IPS-20b (cell line): ENCODE results near the gene CDH26.

Experiments
- H3K27ac ChIP-seq: one replicate; pipeline ENCODE4 v1.5.1; 2013; ENCODE audit warnings: low read length
- H3K27me3 ChIP-seq: 2 replicates; pipeline ENCODE4 v1.6.1; 2013; ENCODE audit warnings: mild to moderate bottlenecking, low read length, inconsistent platforms; ENCODE audit not compliant: insufficient read depth
- H3K36me3 ChIP-seq: 2 replicates; pipeline ENCODE4 v1.6.1; 2013; ENCODE audit warnings: low read depth, mild to moderate bottlenecking, inconsistent platforms, low read length, moderate library complexity; ENCODE audit not compliant: insufficient read depth
- H3K4me1 ChIP-seq: 2 replicates; pipeline ENCODE4 v1.6.1; 2013; ENCODE audit warnings: mild to moderate bottlenecking, control low read depth, inconsistent platforms, low read length, moderate library complexity; ENCODE audit not compliant: insufficient read depth
- H3K4me3 ChIP-seq: 2 replicates; pipeline ENCODE4 v1.5.1; 2013; ENCODE audit warnings: mild to moderate bottlenecking, low read length, inconsistent platforms
- H3K9ac ChIP-seq: 2 replicates; pipeline ENCODE4 v1.6.1; 2013; ENCODE audit warnings: low read depth, mild to moderate bottlenecking, inconsistent platforms, low read length, moderate library complexity
- H3K9me3 ChIP-seq: 2 replicates; pipeline ENCODE4 v1.6.1; 2013; ENCODE audit warnings: mild to moderate bottlenecking, low read depth, low read length, inconsistent platforms; ENCODE audit not compliant: insufficient read depth

Gene CDH26

DNA sequence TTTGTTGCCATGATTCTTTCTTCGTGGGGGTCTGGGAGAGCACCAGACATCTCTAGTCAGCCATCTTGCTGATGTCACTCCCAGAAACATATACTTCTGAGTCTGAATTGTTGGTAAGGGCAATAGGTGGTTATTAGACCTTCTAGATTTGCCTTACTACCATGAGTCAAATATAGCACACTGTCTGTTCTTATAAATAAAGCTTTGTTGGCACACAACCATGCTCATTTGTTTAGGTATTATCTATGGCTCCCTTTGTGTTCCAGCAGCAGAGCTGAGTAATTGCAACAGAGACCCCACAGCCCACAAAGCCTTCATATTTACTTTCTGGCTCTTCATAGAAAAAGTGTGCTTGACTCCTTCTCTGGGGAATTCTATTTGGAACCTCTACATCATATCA, 62.9 kb downstream of the CDH26 start:
- no peak overlapping the region for H3K27ac ChIP-seq

DNA sequence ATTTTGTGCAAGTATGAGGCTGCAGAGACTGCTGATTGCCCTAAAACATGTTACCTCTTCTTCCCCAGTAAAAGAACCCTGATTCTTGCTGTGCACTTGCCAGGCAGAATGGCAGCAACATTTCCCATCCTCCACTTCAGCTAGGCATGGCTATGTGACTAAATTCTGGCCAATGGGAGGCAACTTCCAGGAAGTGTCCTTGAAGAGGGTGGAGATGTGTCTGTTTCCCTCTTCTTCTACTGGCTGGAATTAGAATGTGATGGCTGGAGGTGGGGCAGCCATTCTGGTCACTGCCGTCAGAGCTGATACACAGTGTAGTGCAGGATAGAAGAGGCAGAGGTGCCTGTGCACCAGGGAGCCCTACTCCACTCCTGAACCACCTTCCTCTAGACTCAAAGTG, 64.6 kb downstream of the CDH26 start:
- Histone ChIP-seq H3K27me3 (no peaks in the 10 kb centered on the region), H3K4me1 (no peaks in the 10 kb centered on the region), H3K27ac (no peak overlapping the region), H3K9ac (no peak overlapping the region), H3K4me3 (no peak overlapping the region), H3K36me3 (no peaks in the 10 kb centered on the region), H3K9me3 (no peaks in the 10 kb centered on the region)

More for the DNA sequence above, 62.9 kb downstream of the CDH26 start:
- no peak overlapping the region for H3K9ac ChIP-seq
- H3K27me3 ChIP-seq, result no peaks in the 10 kb centered on the region
- H3K4me3 ChIP-seq, result no peak overlapping the region
- no peaks in the 10 kb centered on the region for H3K4me1 ChIP-seq
- H3K9me3 ChIP-seq, result no peaks in the 10 kb centered on the region
- no peaks in the 10 kb centered on the region for H3K36me3 ChIP-seq

GRCh38 chr20:60024245-60024644, 66.0 kb downstream of the CDH26 start:
- Histone ChIP-seq H3K4me3 (no peak overlapping the region), H3K27ac (no peak overlapping the region), H3K27me3 (no peaks in the 10 kb centered on the region), H3K36me3 (no peaks in the 10 kb centered on the region), H3K9ac (no peak overlapping the region), H3K9me3 (no peaks in the 10 kb centered on the region), H3K4me1 (no peaks in the 10 kb centered on the region)

DNA sequence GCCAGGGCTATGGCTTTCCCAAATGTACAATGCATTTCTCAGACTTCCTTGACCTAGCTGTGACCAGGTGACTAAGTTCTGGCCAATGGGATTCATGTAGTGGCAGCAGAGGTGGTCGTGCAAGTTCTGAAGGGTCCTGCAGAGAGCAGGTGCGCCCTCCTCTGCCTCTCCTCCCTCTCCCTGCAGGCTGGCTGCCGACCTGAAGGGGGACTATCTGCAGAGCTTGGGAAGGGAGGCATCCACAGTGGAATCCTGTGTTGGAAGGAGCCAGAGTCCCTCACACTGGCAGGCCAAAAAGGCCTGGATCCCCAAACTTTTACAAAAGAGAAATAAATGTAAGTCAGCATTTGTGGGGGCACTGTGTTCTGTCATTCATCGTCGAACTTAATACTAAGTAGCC, 66.6 kb downstream of the CDH26 start:
- no peaks in the 10 kb centered on the region for H3K27me3 ChIP-seq
- no peaks in the 10 kb centered on the region for H3K9me3 ChIP-seq

DNA sequence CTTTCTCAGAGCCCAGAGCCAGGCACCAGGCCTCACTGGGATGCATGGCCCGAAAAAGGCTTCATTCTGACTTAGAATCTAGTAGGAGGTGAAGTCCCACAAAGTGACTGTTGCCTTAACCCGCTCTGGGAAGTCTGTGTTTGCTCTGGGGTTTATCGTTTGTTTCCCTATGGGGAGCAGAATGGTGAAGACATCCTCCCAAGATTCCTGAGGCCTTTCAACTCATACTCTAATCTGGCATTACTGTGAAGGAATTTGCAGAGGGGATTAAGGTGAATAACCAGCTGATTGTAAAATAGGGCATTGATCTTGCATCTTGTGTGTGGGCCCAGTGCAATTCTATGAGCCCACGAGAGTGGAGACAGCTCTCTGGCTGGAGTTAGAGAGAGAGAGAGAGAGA, 67.8 kb downstream of the CDH26 start:
- Histone ChIP-seq H3K27ac (no peak overlapping the region), H3K9ac (no peak overlapping the region), H3K4me3 (no peak overlapping the region), H3K4me1 (no peaks in the 10 kb centered on the region), H3K9me3 (no peaks in the 10 kb centered on the region), H3K36me3 (no peaks in the 10 kb centered on the region), H3K27me3 (no peaks in the 10 kb centered on the region)

More for the DNA sequence above, 66.6 kb downstream of the CDH26 start:
- Histone ChIP-seq H3K27ac (no peak overlapping the region), H3K4me3 (no peak overlapping the region), H3K9ac (no peak overlapping the region), H3K4me1 (no peaks in the 10 kb centered on the region), H3K36me3 (no peaks in the 10 kb centered on the region)

- Histone ChIP-seq H3K4me1 (no peaks in the 10 kb centered on the region), H3K9ac (no peak overlapping the region), H3K27me3 (no peaks in the 10 kb centered on the region), H3K36me3 (no peaks in the 10 kb centered on the region), H3K4me3 (no peak overlapping the region), H3K27ac (no peak overlapping the region), H3K9me3 (no peaks in the 10 kb centered on the region)
Measured at GRCh38 chr20:60030471-60030870, 72.2 kb downstream of the CDH26 start.

DNA sequence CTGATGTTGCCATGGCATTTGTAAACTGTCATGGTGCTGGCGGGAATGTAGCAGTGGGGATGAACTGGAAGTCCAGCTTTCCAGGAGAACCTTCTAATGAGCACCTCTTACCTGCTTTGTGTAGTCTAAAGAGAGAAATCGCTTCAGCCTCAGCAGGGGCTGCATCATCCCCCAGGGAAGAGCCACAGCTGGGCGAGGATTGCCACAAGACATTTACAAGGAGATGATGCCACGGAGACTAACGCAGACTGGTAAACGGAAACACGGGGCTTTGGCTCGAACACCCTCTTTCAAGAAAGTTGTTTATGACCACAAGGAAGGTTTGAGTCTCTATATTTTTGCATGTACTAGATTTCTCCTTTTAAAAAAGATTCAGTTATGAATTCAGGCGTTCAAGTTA, 72.9 kb downstream of the CDH26 start:
- no peaks in the 10 kb centered on the region for H3K27me3 ChIP-seq

GRCh38 chr20:60034231-60035110, 76.2 kb downstream of the CDH26 start:
- Histone ChIP-seq H3K4me3 (no peak overlapping the region), H3K9ac (no peak overlapping the region), H3K27me3 (no peaks in the 10 kb centered on the region), H3K27ac (no peak overlapping the region), H3K9me3 (no peaks in the 10 kb centered on the region), H3K36me3 (no peaks in the 10 kb centered on the region), H3K4me1 (no peaks in the 10 kb centered on the region)

More for the DNA sequence above, 72.9 kb downstream of the CDH26 start:
- Histone ChIP-seq H3K4me3 (no peak overlapping the region), H3K36me3 (no peaks in the 10 kb centered on the region), H3K9ac (no peak overlapping the region), H3K27ac (no peak overlapping the region), H3K4me1 (no peaks in the 10 kb centered on the region), H3K9me3 (no peaks in the 10 kb centered on the region)

GRCh38 chr20:60035486-60035885, 77.3 kb downstream of the CDH26 start:
- Histone ChIP-seq H3K4me3 (no peak overlapping the region), H3K9me3 (no peaks in the 10 kb centered on the region), H3K36me3 (no peaks in the 10 kb centered on the region), H3K9ac (no peak overlapping the region), H3K27ac (no peak overlapping the region), H3K4me1 (no peaks in the 10 kb centered on the region; the same call in 1 of the 2 replicates), H3K27me3 (no peaks in the 10 kb centered on the region)

- Histone ChIP-seq H3K9me3 (no peaks in the 10 kb centered on the region), H3K4me1 (no peaks in the 10 kb centered on the region; the same call in 1 of the 2 replicates), H3K9ac (no peak overlapping the region), H3K4me3 (no peak overlapping the region), H3K27me3 (no peaks in the 10 kb centered on the region), H3K36me3 (no peaks in the 10 kb centered on the region), H3K27ac (no peak overlapping the region)
Measured at GRCh38 chr20:60036346-60036745, 78.1 kb downstream of the CDH26 start.

DNA sequence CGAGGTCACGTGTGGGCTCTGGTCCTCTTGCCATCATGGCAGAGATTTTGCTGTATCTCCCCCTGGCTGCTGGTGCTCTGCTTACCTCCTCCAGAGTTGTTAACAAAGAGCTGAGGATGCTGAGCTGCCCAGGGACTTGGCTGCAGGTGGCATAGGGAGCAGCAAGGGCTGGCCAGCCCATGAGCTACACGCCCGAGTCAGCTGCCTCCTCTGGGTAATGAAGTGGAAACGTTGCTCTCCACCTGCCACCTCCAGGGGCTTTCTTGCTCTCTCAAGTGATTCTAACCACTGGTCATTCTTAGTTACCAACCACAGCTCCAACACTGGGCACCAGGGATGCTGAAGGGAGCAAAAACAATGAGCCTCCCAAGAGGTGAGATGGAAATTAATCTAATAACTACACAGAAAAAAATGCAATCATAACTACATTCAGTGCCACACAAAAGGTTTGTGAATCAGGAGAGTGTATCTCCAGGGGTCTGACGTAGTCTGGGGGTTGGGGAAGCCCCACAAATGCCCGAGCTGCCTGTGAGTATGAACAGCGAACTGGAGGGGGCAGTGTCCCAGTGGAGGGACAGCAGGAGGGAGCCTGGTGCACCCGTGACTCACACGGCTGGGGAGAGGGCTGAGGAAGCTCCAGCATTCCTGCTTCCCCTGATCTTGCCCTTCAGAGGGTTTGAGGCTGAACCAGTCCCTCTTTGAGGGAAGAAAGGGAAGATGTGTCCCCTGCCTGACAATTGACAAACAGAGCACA, 78.7 kb downstream of the CDH26 start:
- H3K9me3 ChIP-seq, result no peaks in the 10 kb centered on the region
- H3K4me3 ChIP-seq, result no peak overlapping the region
- no peaks in the 10 kb centered on the region for H3K27me3 ChIP-seq
- no peak overlapping the region for H3K9ac ChIP-seq
- no peaks in the 10 kb centered on the region for H3K36me3 ChIP-seq
- no peak overlapping the region for H3K27ac ChIP-seq
- no peaks in the 10 kb centered on the region; the same call in 1 of the 2 replicates for H3K4me1 ChIP-seq
